ENCODE measurements around the gene CES5A.
"Not testable (repeated sequence)": the region's sequence is repeated elsewhere in the genome, so short reads cannot be mapped to it uniquely, and the experiment has no call there.

The CES5A gene

GRCh38 chr16:55875273-55875672, at the start of gene CES5A:
TSS of gene CES5A (minus strand) at chr16:55875373. CDS start at chr16:55875221, 152 bp downstream.
- DNase-seq, result no peak

- no peak for DNase-seq
Measured at GRCh38 chr16:55922662-55923061, 47.5 kb upstream of the CES5A start.

- no peak for DNase-seq
Measured at GRCh38 chr16:55917373-55918160, 42.4 kb upstream of the CES5A start.

GRCh38 chr16:55915096-55915827, 40.1 kb upstream of the CES5A start:
- peak; percentile 35 for DNase-seq

- no peak for DNase-seq
Measured at GRCh38 chr16:55914383-55914782, 39.2 kb upstream of the CES5A start.

- DNase-seq, result no peak
Measured at GRCh38 chr16:55913716-55914115, 38.5 kb upstream of the CES5A start.

GRCh38 chr16:55913121-55913520, 37.9 kb upstream of the CES5A start:
- not testable (repeated sequence) for DNase-seq

GRCh38 chr16:55912022-55912421, 36.8 kb upstream of the CES5A start:
- peak; percentile 27 for DNase-seq

GRCh38 chr16:55911616-55912015, 36.4 kb upstream of the CES5A start:
- no peak for DNase-seq

GRCh38 chr16:55909876-55910275, 34.7 kb upstream of the CES5A start:
- no peak for DNase-seq

- DNase-seq, result no peak
Measured at GRCh38 chr16:55908641-55909040, 33.5 kb upstream of the CES5A start.

GRCh38 chr16:55907661-55908060, 32.5 kb upstream of the CES5A start:
- DNase-seq, result no peak

- DNase-seq, result no peak
Measured at GRCh38 chr16:55906123-55906522, 30.9 kb upstream of the CES5A start.

- DNase-seq, result no peak
Measured at GRCh38 chr16:55905651-55906050, 30.5 kb upstream of the CES5A start.

- DNase-seq, result peak; percentile 8
Measured at GRCh38 chr16:55901566-55902217, 26.5 kb upstream of the CES5A start.

- no peak for DNase-seq
Measured at GRCh38 chr16:55900616-55901393, 25.6 kb upstream of the CES5A start.

GRCh38 chr16:55899857-55900256, 24.7 kb upstream of the CES5A start:
- no peak for DNase-seq

- DNase-seq, result no peak
Measured at GRCh38 chr16:55898592-55898991, 23.4 kb upstream of the CES5A start.

- DNase-seq, result no peak
Measured at GRCh38 chr16:55892821-55893220, 17.6 kb upstream of the CES5A start.

GRCh38 chr16:55889518-55889917, 14.3 kb upstream of the CES5A start:
- DNase-seq, result no peak

- DNase-seq, result no peak
Measured at GRCh38 chr16:55888546-55888945, 13.4 kb upstream of the CES5A start.

- no peak for DNase-seq
Measured at GRCh38 chr16:55876854-55877253, 1.7 kb upstream of the CES5A start.

- no peak for DNase-seq
Measured at GRCh38 chr16:55873122-55873521, 2.1 kb downstream of the CES5A start.

Data from midbrain (tissue), 1 donor.